H1 (cell line): Measurements from ENCODE around the gene SLC17A1. TPM values are rescaled to one million over a fixed set of nuclear protein-coding genes. Genes with fewer than 3 reads are reported as not detected.

Experiments used
- CBX8 ChIP-seq: fragments of 300-800, 300-1000 bp; sonication (generic); IDR thresholded peaks from 2 replicates; pipeline ENCODE4 v1.7.1; 2016; ENCODE audit warnings: low read depth, low read length, borderline replicate concordance
- EP300 ChIP-seq, 2 experiments: IDR thresholded peaks; 1 replicate in 1 of 2; 2 replicates in 1 of 2; pipeline ENCODE4 v1.6.1; 2011 to 2012; ENCODE audit warnings: low read depth in 2 of 2, low read length in 2 of 2, mild to moderate bottlenecking in 2 of 2, borderline replicate concordance in 1 of 2, inconsistent platforms in 1 of 2, moderate library complexity in 1 of 2
- polyA plus RNA-seq, 7 experiments: library from polyadenylated mRNA; depleted of rRNA in 3 of 7; stranded (reverse) in 5 of 7; unstranded in 2 of 7; fragments of >200 nt in 5 of 7; fragments of 200-250 nt in 2 of 7; gene quantifications; 1 replicate in 5 of 7; 2 replicates in 1 of 7; 4 replicates in 1 of 7; pipeline versions ENCODE4 v1.2.1 to v1.2.3, GENCODE V29; 2011 to 2013; ENCODE audit warnings: missing spikeins in 2 of 7, mixed read lengths in 2 of 7
- total RNA-seq: library from RNA; stranded (reverse); fragmentation: NEBNext Ultra II Directional; extraction: Animal tissue kit (Norgen Biotek cat#: 25700); gene quantifications from 2 replicates; pipeline ENCODE4 v1.2.1, GENCODE V29; 2021

SLC17A1 gene
- total and polyA plus RNA-seq, 2 of the 8 experiments (the other 6 are each of a cell fraction or from before 2014, with no cell fraction given): not detected

DNA sequence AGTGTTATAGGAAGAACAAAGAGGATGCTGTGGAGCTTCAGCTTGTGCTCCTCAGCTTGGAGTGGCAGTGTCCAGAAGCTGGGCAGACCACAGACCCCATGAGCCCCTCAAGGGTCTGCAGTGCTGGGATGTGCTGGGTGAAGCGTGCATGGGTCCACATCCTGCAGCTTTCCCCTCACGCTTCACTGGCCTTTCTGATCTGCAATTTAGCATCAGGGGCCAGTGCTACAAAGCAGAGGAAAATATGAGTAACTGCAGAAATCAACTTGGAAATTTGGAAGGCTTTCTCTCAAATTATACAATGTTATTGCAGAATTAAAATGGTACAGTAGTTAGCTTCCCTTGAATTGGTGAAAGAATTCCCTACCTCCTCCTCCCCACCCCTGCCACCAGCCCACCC is 67.2 kb downstream of the SLC17A1 start (continued):
- TF ChIP-seq CBX8 (no peak), EP300 (IDR thresholded peaks at IDR 0.05; ENCODE audit: borderline replicate concordance in 1 of 2, low read depth in 2 of 2, low read length in 2 of 2) (no peak)
